Muscle of arm (tissue), 12 donors: ENCODE results near the gene APBA1. TPM values are rescaled to one million over a fixed set of nuclear protein-coding genes. Genes with fewer than 3 reads are reported as not detected.
A peak's percentile ranks its signal among the peaks of the same experiment; 100 is the strongest.

Experiments used
- DNase-seq: peaks from one replicate; pipeline ENCODE4 v3.0.0-alpha.2; 2013
- polyA plus RNA-seq, 12 donors: library from polyadenylated mRNA; unstranded; fragments of 120-200 nt; gene quantifications; one replicate each; pipeline ENCODE4 v1.2.1, GENCODE V29; 2013; ENCODE audit not compliant: insufficient read length in 12 of 12

Gene APBA1
- polyA plus RNA-seq, 12 donors: 5.7 to 19.9 (median 8.5) TPM; not detected in 1

DNA sequence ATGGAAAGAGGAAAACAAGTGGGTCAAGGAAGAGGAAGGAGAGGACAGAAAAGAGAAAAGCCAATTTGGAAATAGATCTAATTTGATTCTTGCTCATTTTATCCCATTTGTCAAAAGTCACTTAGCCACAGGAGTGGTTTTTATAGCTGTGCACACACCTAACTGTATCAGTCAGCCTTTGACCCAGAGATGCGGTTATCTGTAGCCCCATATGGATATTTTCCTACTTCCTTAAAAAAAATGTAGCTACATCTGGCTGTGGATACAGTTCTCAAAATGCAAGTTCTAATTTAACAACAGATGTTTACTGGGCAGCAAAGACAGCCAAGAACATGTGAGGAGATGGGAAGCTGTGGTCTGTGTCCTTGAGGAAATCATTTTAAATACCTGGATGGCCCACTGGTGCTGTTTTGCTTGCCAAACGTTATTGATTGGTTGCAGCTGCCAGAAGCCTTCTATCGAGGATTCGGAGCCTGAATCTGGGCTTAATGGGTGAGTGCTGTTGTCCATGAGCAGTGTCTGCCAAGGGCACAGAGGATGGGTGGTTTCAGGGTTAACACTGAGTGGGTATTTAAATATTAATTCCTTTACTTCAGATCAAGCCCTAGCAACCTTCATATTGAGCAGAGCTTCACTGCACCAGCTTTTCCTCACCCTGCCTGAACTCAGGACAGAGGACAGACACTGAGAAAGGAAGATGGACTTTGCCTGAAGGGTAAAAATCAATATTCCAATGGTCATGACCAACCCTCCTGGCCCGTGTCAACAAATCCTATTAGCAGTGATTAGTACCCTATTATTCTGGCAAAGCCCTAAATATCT is 92.2 kb downstream of the APBA1 start:
- no peak for DNase-seq

GRCh38 chr9:69579032-69579758 is 93.0 kb downstream of the APBA1 start:
- no peak for DNase-seq

DNA sequence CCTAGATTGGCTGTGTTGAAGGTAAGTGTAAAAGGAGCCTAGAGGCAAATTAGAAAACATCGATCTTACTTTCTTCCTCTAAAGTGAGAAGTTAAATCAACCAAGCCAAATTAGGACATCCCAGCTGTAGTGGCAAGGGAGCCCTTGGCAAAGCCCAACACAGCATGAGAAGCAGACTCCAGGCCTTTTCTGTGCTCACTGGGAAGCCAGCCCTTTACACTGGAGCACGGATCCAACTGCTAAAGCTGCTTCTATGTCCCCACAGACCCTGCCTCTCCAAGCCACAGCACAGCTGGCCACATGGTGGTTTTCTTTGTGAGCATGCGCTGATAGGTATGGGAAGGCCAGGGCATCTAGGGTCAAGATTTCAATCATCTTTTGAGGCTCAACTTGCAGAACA is 94.1 kb downstream of the APBA1 start:
- peak; percentile 54 for DNase-seq

DNA sequence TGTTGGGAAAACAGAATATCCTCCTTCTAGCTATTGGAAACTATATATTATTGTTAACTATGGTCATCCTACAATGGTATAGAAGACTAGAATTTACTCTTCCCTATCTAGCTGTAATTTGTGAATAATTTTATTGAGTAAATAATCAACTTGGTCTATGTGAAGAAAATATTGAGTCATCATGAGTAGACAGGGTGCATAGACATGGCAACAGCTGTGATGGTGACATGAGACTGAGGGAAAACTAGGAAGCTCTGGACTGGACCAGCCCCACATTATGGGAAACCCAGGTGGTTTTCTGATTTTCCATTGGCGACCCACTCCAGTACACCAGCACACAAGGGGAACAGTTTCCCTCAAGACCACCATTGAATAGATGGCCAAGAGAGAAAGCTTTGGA is 95.0 kb downstream of the APBA1 start:
- no peak for DNase-seq

DNA sequence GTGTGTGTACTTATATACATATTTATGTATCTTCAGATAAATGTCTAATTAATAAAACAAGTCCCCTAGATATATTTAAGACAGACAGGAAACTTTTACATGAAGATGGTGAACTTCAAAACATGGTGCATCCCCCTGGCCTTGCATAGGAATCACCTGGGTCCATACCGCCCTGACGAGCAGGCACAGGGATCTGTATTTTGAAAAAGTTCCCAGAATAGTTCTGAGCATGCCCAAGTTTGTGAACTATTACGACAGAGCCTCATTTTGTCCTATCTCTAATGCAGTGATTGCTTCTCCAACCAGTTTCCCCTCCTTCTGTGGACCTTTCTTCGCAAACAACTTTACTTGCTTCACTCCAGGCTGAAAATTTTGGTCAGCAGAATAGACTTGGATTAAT is 98.1 kb downstream of the APBA1 start:
- DNase-seq: no peak

DNA sequence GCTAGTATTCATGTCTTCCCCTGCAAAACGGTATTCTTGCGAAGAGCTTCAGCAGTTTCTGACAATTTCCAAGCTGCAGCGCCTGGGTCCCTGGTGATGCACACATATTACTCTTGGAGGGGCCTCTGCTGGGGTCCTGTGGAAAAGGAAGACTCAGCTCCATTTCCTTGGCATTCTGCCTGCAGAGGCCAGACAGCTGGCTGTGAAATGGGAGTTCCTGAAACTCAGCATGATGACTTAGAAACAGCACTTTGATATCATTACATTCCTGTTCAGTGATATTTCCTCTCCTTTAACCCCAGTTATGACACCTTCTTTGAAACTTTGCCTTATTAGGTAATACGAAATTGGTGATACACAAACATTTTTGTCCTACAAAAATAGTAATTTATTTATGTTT is 98.5 kb downstream of the APBA1 start:
- DNase-seq: no peak

DNA sequence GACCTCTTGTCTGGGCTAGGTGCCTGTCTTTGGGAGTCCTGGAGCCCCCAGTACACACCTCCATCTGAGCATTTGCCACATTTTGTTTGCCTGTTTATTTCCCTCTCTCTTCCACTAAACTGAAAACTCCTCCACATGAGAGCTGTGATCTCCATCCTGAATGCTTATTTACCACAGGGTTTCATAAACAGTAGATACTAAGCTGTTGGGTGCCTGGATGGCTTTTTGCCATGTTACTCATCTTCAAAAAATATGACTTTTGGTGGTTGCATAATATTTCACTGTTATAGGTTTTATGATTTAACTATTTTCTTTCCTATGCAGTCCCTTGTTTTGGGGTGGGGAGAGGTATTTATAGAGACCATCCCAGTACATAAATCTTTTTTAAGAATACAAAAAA is 99.6 kb downstream of the APBA1 start:
- DNase-seq: no peak

- DNase-seq: no peak
Observed at GRCh38 chr9:69571032-69571431, 101.1 kb downstream of the APBA1 start.

GRCh38 chr9:69569738-69570451 is 102.3 kb downstream of the APBA1 start:
- DNase-seq: no peak

GRCh38 chr9:69564557-69564956 is 107.6 kb downstream of the APBA1 start:
- DNase-seq: no peak

DNA sequence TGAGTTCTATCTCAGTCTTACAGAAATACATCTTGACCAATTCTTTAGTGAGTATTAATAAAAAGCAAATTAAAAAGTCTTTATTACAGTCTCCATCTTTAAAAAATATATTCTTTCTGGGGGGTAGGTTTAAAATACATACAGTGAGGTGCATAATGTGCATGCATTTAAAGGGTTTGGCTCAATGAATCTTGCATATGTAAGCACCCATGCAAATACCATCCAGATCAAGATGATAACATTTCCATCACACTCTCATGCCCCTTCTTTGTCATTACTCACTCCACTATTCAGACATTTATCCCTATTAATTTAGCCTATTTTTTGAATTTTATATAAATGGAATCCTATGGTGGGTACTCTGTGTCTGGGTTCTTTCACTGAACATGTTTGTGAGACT is 113.0 kb downstream of the APBA1 start:
- no peak for DNase-seq

- DNase-seq: no peak
Observed at GRCh38 chr9:69556707-69557106, 115.5 kb downstream of the APBA1 start.

GRCh38 chr9:69555802-69556201 is 116.4 kb downstream of the APBA1 start:
- DNase-seq: no peak

GRCh38 chr9:69554945-69555344 is 117.2 kb downstream of the APBA1 start:
- no peak for DNase-seq

DNA sequence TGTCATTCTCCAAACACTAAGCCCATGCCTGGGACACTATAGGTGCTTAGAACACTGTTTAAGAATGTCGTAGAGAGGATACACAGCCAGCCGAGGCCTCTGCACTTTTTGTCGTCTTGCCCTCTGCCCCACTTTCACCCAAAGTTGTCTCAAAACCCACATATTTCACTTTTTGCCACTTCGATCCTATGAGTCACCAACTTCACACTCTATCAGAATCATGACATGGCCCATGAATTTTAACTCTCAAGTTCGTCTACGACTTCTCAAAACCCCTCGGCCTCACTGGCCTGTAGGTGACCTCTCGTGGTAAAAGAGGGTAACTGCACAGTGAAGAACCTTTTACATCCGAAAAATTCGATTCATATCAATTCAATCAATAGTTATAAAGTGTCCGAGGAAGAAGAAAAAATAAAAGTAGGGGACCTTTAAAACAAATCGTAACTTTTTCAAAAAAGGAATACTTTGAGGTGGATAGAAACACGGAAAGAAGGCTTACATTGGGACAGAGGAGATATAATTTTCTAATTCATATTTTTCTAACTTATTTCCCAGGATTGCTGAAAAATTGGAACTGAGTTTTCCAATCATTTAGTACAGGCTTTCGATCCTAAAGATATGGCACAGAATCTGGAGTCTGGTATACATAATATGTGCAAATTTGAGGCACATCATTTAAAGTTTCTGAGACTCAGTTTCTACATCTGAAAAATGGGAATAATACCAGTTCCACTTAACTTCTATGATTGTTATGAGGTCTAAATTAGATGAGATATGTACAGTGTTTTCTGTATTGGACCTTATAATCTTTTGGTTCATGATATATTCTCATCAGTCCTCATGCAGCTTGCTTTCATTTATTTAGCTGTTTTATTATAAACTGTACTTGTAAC is 122.6 kb downstream of the APBA1 start:
- DNase-seq: no peak

GRCh38 chr9:69548681-69549080 is 123.5 kb downstream of the APBA1 start:
- no peak for DNase-seq

- DNase-seq: no peak
Observed at GRCh38 chr9:69546265-69546664, 125.9 kb downstream of the APBA1 start.

GRCh38 chr9:69542942-69543704 is 129.0 kb downstream of the APBA1 start:
- no peak for DNase-seq

- no peak for DNase-seq
Observed at GRCh38 chr9:69542058-69542457, 130.1 kb downstream of the APBA1 start.

DNA sequence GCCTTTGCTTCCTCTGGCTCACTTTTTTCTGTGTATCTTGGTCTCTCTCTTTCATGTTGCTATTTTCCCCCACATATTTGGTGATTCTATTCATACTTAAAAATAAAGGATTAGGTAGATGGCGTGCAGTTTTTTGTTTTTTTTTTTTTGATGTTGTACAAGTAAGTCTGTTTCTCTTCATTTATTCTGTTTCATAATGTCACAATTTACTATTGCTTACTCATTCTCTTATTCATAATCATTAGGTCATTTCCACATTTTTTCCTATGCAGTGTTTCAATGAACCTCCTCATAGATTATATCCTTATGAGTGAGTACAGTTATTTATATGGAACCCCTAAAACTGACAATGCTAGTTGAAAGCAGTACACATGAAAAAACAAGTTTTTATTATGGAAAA is 136.3 kb downstream of the APBA1 start:
- no peak for DNase-seq

DNA sequence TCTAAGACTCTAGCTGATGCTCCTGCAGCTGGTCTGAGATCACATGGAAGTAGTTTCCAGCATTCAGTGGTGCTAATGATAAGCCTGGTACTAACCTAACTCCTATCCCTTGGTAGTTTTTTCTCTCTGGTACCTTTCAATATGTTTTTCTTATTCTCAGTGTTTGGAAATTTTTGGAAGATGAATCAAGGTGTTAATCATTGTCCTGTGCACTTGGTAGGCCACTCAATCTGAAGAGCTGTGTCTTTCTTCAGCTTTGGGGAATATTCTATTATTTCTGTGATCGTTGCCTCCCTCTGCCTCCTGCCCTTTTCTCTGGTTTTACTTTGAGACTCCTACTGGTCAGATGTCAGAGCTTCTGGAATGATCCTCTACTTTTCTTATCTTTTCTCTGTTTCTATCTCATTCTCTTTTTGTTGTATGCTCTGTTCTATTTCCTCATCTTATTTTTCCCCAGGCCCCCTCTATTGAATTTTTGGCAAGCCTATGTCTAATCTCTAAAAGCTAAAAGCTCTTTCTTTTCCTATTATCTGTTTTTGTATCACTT is 136.8 kb downstream of the APBA1 start:
- no peak for DNase-seq
